Endodermal cell (in vitro differentiated cells): Measurements from ENCODE around the gene NLRP2B. TPM values are rescaled to one million over a fixed set of nuclear protein-coding genes. Genes with fewer than 3 reads are reported as not detected.

Experiments
- DNase-seq: peaks from one replicate; pipeline ENCODE4 v3.0.0-alpha.2; 2017
- H3K27ac ChIP-seq: 2 replicates; pipeline ENCODE4 v1.5.1; 2013; ENCODE audit warnings: mild to moderate bottlenecking, low read depth, low read length, moderate library complexity
- H3K27me3 ChIP-seq: 2 replicates; pipeline ENCODE4 v1.6.1; 2013; ENCODE audit warnings: mild to moderate bottlenecking, low read length, moderate library complexity; ENCODE audit not compliant: insufficient read depth, control insufficient read depth, poor library complexity, severe bottlenecking
- H3K36me3 ChIP-seq: 2 replicates; pipeline ENCODE4 v1.7.0; 2013; ENCODE audit warnings: mild to moderate bottlenecking, low read length, moderate library complexity; ENCODE audit not compliant: control insufficient read depth, insufficient read depth
- H3K4me1 ChIP-seq: one replicate; pipeline ENCODE4 v1.7.0; 2013; ENCODE audit warnings: low read length; ENCODE audit not compliant: control insufficient read depth, insufficient read depth
- H3K4me3 ChIP-seq: 2 replicates; pipeline ENCODE4 v1.5.1; 2013; ENCODE audit warnings: mild to moderate bottlenecking, low read length, moderate library complexity
- H3K9ac ChIP-seq: 2 replicates; pipeline ENCODE4 v1.6.1; 2013; ENCODE audit warnings: mild to moderate bottlenecking, low read length, moderate library complexity; ENCODE audit not compliant: poor library complexity, severe bottlenecking; ENCODE audit errors: extremely low read depth
- H3K9me3 ChIP-seq: 2 replicates; pipeline ENCODE4 v1.6.1; 2013; ENCODE audit warnings: mild to moderate bottlenecking, low read length, moderate library complexity; ENCODE audit not compliant: control insufficient read depth
- H3K27ac Mint-ChIP-seq: 2 replicates; pipeline ENCODE4 v1.8.0; 2020; ENCODE audit warnings: mixed read lengths
- H3K27me3 Mint-ChIP-seq: 2 replicates; pipeline ENCODE4 v1.8.0; 2021; ENCODE audit warnings: mild to moderate bottlenecking, mixed read lengths; ENCODE audit not compliant: insufficient read depth
- H3K36me3 Mint-ChIP-seq: 2 replicates; pipeline ENCODE4 v1.8.0; 2020; ENCODE audit warnings: low read depth, mixed read lengths
- H3K4me1 Mint-ChIP-seq: 2 replicates; pipeline ENCODE4 v1.8.0; 2020; ENCODE audit warnings: mixed read lengths
- H3K4me3 Mint-ChIP-seq: 2 replicates; pipeline ENCODE4 v1.8.0; 2020; ENCODE audit warnings: mild to moderate bottlenecking, moderate library complexity, mixed read lengths
- H3K9me3 Mint-ChIP-seq: 2 replicates; pipeline ENCODE4 v1.8.0; 2020; ENCODE audit warnings: mild to moderate bottlenecking, mixed read lengths
- WGBS, 2 experiments: methylation state at CpG; one replicate each; pipeline versions ENCODE4 v1.1.5 to v1.1.7; 2013; ENCODE audit warnings: missing lambda C conversion rate in 2 of 2, mixed read lengths in 1 of 2; ENCODE audit not compliant: insufficient coverage in 1 of 2, insufficient read length in 1 of 2; 5-methylcytosine and 5-hydroxymethylcytosine counted together
- total RNA-seq, 2 donors: library from RNA; stranded (reverse); fragmentation: NEBNext Ultra II Directional in 1 of 2; extraction: Animal tissue kit (Norgen Biotek cat#: 25700) in 1 of 2; gene quantifications; 2 replicates in 1 of 2; 3 replicates in 1 of 2; pipeline ENCODE4 v1.2.1, GENCODE V29; 2021
- TF ChIP-seq, protein P1 (sequence below): fragments of 200-600 bp; sonication (generic); conservative IDR thresholded peaks from 2 replicates; pipeline ENCODE4 v1.5.0; 2021; ENCODE audit warnings: antibody characterized with exemption, mild to moderate bottlenecking

NLRP2B gene
- total RNA-seq, 2 donors from 2014 or later = not detected

GRCh38 chrX:57647020-57647419 lies 33.0 kb downstream of the NLRP2B start:
- H3K27ac Mint-ChIP-seq = no peak overlapping the region
- no peak for DNase-seq
- no peaks in the 10 kb centered on the region for H3K36me3 Mint-ChIP-seq
- no peaks in the 10 kb centered on the region for H3K9me3 ChIP-seq
- no peak overlapping the region for H3K4me3 ChIP-seq
- peaks cover 1% of the 10 kb centered on the region for H3K27me3 Mint-ChIP-seq
- H3K4me3 Mint-ChIP-seq = no peak overlapping the region
- H3K4me1 ChIP-seq = peaks cover 3% of the 10 kb centered on the region
- no peaks in the 10 kb centered on the region for H3K27me3 ChIP-seq
- H3K9ac ChIP-seq = no peak overlapping the region
- no peaks in the 10 kb centered on the region for H3K36me3 ChIP-seq
- peaks cover 10% of the 10 kb centered on the region for H3K4me1 Mint-ChIP-seq
- H3K27ac ChIP-seq = no peak overlapping the region
- peaks cover 37% of the 10 kb centered on the region for H3K9me3 Mint-ChIP-seq
- TF ChIP-seq, protein P1, sequence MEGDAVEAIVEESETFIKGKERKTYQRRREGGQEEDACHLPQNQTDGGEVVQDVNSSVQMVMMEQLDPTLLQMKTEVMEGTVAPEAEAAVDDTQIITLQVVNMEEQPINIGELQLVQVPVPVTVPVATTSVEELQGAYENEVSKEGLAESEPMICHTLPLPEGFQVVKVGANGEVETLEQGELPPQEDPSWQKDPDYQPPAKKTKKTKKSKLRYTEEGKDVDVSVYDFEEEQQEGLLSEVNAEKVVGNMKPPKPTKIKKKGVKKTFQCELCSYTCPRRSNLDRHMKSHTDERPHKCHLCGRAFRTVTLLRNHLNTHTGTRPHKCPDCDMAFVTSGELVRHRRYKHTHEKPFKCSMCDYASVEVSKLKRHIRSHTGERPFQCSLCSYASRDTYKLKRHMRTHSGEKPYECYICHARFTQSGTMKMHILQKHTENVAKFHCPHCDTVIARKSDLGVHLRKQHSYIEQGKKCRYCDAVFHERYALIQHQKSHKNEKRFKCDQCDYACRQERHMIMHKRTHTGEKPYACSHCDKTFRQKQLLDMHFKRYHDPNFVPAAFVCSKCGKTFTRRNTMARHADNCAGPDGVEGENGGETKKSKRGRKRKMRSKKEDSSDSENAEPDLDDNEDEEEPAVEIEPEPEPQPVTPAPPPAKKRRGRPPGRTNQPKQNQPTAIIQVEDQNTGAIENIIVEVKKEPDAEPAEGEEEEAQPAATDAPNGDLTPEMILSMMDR = no peak

DNA sequence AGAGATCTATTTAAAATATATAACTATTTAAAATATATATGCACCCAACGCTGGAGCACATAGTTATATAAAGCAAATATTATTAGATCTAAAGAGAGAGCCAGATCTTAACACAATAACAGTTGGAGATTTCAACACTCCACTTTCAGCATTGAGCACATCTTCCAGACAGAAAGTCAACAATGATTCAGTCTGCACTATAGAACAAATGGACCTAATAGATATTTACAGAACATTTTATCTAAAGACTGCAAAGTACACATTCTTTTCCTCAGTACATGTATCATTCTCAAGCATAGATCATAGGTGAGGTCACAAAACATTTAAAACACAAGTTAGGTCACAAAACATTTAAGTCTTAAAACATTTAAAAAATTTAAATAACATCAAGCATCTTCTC lies 36.4 kb downstream of the NLRP2B start:
- H3K27ac ChIP-seq = no peak overlapping the region
- DNase-seq = no peak
- no peaks in the 10 kb centered on the region for H3K9me3 ChIP-seq
- Mint-ChIP-seq H3K9me3 (peaks cover 55% of the 10 kb centered on the region), H3K4me3 (no peak overlapping the region), H3K4me1 (peaks cover 10% of the 10 kb centered on the region), H3K36me3 (peaks cover 4% of the 10 kb centered on the region), H3K27me3 (peaks cover 1% of the 10 kb centered on the region), H3K27ac (no peak overlapping the region)
- no peak overlapping the region for H3K4me3 ChIP-seq
- TF ChIP-seq, protein P1 = no peak
- no peaks in the 10 kb centered on the region for H3K27me3 ChIP-seq
- peaks cover 3% of the 10 kb centered on the region for H3K4me1 ChIP-seq
- WGBS, 2 experiments = no CpG with 5 or more reads among the region's 1 CpG
- no peak overlapping the region for H3K9ac ChIP-seq
- H3K36me3 ChIP-seq = no peaks in the 10 kb centered on the region

DNA sequence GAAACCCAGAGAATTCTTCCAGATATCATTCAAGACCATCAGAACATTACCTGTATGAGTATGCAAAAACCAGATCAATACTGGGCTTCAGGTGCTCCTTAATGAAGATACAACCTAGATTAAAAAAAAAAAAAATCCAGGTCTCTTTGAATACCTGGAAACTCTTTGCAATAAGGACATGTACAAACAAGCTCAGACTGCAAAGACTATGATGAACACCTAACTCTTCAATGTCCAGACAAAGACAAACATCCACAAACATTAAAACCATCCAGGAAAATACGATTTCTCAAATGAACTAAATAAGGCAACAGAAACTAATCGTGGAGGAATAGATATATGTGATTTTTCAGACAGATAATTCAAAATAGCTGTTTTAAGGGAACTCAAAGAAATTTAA lies 38.7 kb downstream of the NLRP2B start:
- Histone ChIP-seq H3K4me1 (no peaks in the 10 kb centered on the region), H3K27ac (no peak overlapping the region), H3K9ac (no peak overlapping the region), H3K36me3 (no peaks in the 10 kb centered on the region), H3K9me3 (no peaks in the 10 kb centered on the region), H3K4me3 (no peak overlapping the region), H3K27me3 (no peaks in the 10 kb centered on the region)
- Mint-ChIP-seq H3K9me3 (peaks cover 74% of the 10 kb centered on the region), H3K27ac (no peak overlapping the region), H3K36me3 (peaks cover 4% of the 10 kb centered on the region), H3K4me3 (no peak overlapping the region), H3K27me3 (no peaks in the 10 kb centered on the region), H3K4me1 (no peaks in the 10 kb centered on the region)
- TF ChIP-seq, protein P1 = no peak
- DNase-seq = no peak
- no CpG with 5 or more reads among the region's 2 CpGs for WGBS, 2 experiments
